K562 (cell line): ENCODE measurements around the gene THAP5. TPM values are rescaled to one million over a fixed set of nuclear protein-coding genes. Genes with fewer than 3 reads are reported as not detected.

Experiments
- ATAC-seq: fragments of 200-7000 bp; cut with Tn5 transposase; 3 replicates; pipeline ENCODE4 v1.9.1; 2020; ENCODE audit warnings: moderate library complexity
- BruUV-seq: library from RNA; stranded (reverse); fragments of 400-500 nt; replicated peaks from 2 replicates; lab custom pipeline; 2021; lab: Mats Ljungman, UMichigan
- CTCF ChIA-PET: fragments of 300-600 bp; formaldehyde crosslinking; extraction: SDS; loops from one replicate; lab custom pipeline; 2021; ENCODE audit warnings: low intra/inter-chr PET ratio; lab: Yijun Ruan, JAX
- POLR2A ChIA-PET: fragments of 300-600, 350-650 bp; sonication (Branson Sonifier 250); formaldehyde crosslinking; extraction: SDS; loops from one replicate; lab custom pipeline; 2021; ENCODE audit warnings: antibody characterized with exemption, inconsistent platforms; lab: Yijun Ruan, JAX
- DNase-seq, 4 experiments: peaks; one replicate each; pipeline versions ENCODE4 v3.0.0 to v3.0.0-alpha.2; 2011 to 2018; ENCODE audit warnings: low spot score in 3 of 4, mixed read lengths in 3 of 4; ENCODE audit errors: extremely low read depth in 1 of 4
- FAIRE-seq: peaks from 2 replicates; lab custom pipeline; 2011; peaks lifted over from hg19 to GRCh38; lab: Jason Lieb, UNC
- H2AFZ ChIP-seq: 2 replicates; pipeline ENCODE4 v1.6.0; 2011; ENCODE audit warnings: low read depth, low read length, control low read depth, inconsistent platforms
- H3K27ac ChIP-seq: fragments of 200-600 bp; 3 replicates; pipeline ENCODE4 v1.8.0; 2011; ENCODE audit warnings: low read depth, mild to moderate bottlenecking, control low read depth, inconsistent platforms, low read length, moderate library complexity, mixed read lengths; ENCODE audit errors: extremely low read depth
- H3K27me3 ChIP-seq, 2 experiments: fragments of 300-600 bp in 1 of 2; 2 replicates in 1 of 2; 3 replicates in 1 of 2; pipeline versions ENCODE4 v1.6.0 to v1.8.0; 2011; ENCODE audit warnings: inconsistent platforms in 2 of 2, low read length in 2 of 2, mild to moderate bottlenecking in 1 of 2, mixed read lengths in 1 of 2, moderate library complexity in 1 of 2; ENCODE audit not compliant: control insufficient read depth in 2 of 2, insufficient read depth in 2 of 2
- H3K36me3 ChIP-seq: fragments of 300-600 bp; 3 replicates; pipeline ENCODE4 v1.8.0; 2011; ENCODE audit warnings: mild to moderate bottlenecking, low read length, inconsistent platforms; ENCODE audit not compliant: control insufficient read depth, insufficient read depth
- H3K4me1 ChIP-seq, 2 experiments: fragments of 200-600 bp in 1 of 2; replicated peaks in 1 of 2; 2 replicates in 1 of 2; 3 replicates in 1 of 2; pipeline versions ENCODE4 v1.5.1 to v1.8.0; 2011; ENCODE audit warnings: inconsistent platforms in 2 of 2, low read length in 2 of 2, mild to moderate bottlenecking in 1 of 2, mixed read lengths in 1 of 2, moderate library complexity in 1 of 2; ENCODE audit not compliant: control insufficient read depth in 2 of 2, insufficient read depth in 2 of 2
- H3K4me2 ChIP-seq: 2 replicates; pipeline ENCODE4 v1.6.1; 2011; ENCODE audit warnings: low read length, control low read depth, inconsistent platforms, mixed read lengths; ENCODE audit not compliant: insufficient read depth
- H3K4me3 ChIP-seq: fragments of 200-600 bp; sonication (generic), shearing (Covaris generic); 2 replicates; pipeline ENCODE4 v1.5.1; 2016; ENCODE audit warnings: control low read depth, inconsistent platforms
- H3K79me2 ChIP-seq: fragments of 200-600 bp; 3 replicates; pipeline ENCODE4 v1.8.0; 2011; ENCODE audit warnings: low read length, inconsistent platforms; ENCODE audit not compliant: control insufficient read depth, insufficient read depth
- H3K9ac ChIP-seq, 2 experiments: 2 replicates each; pipeline versions ENCODE4 v1.6.0 to v1.6.1; 2011; ENCODE audit warnings: low read depth in 2 of 2, low read length in 2 of 2, control low read depth in 1 of 2, inconsistent platforms in 1 of 2, mild to moderate bottlenecking in 1 of 2, mixed read lengths in 1 of 2; ENCODE audit not compliant: insufficient read depth in 1 of 2
- H3K9me1 ChIP-seq: one replicate; pipeline ENCODE4 v1.6.0; 2011; ENCODE audit warnings: inconsistent platforms, mild to moderate bottlenecking, low read length, moderate library complexity; ENCODE audit not compliant: control insufficient read depth, insufficient read depth
- H3K9me3 ChIP-seq: replicated peaks from 2 replicates; pipeline ENCODE4 v1.5.1; 2011; ENCODE audit warnings: low read depth, low read length, inconsistent platforms; ENCODE audit not compliant: control insufficient read depth, insufficient read depth
- H4K20me1 ChIP-seq: replicated peaks from 2 replicates; pipeline ENCODE4 v1.6.1; 2011; ENCODE audit warnings: low read length, inconsistent platforms, mixed read lengths; ENCODE audit not compliant: control insufficient read depth, insufficient read depth
- DMBX1 ChIP-seq: fragments of 250-450 bp; sonication (Bioruptor Pico); IDR thresholded peaks from 2 replicates; pipeline ENCODE4 v1.8.0; 2022; ENCODE audit warnings: inconsistent platforms, mild to moderate bottlenecking, moderate library complexity, borderline replicate concordance
- GTF3C2 ChIP-seq: IDR thresholded peaks from 3 replicates; pipeline ENCODE4 v1.6.1; 2011; ENCODE audit warnings: borderline replicate concordance, mild to moderate bottlenecking, moderate library complexity; ENCODE audit not compliant: insufficient read length; ENCODE audit errors: extremely low read depth
- KDM1A ChIP-seq, 2 experiments: fragments of 450-650 bp; IDR thresholded peaks; 2 replicates each; pipeline ENCODE4 v1.6.1; 2016; ENCODE audit warnings: mild to moderate bottlenecking in 2 of 2
- MAFG ChIP-seq: fragments of 450-650 bp; conservative IDR thresholded peaks from 2 replicates; pipeline ENCODE4 v1.6.1; 2016; ENCODE audit warnings: missing genetic modification characterization, missing compliant biosample characterization
- MITF ChIP-seq: IDR thresholded peaks from 2 replicates; pipeline ENCODE4 v1.6.1; 2014; ENCODE audit warnings: antibody characterized with exemption
- MTA2 ChIP-seq: fragments of 450-650 bp; IDR thresholded peaks from 2 replicates; pipeline ENCODE4 v1.6.1; 2016; ENCODE audit warnings: low read depth
- NEUROD1 ChIP-seq: fragments of 150-350 bp; IDR thresholded peaks from 2 replicates; pipeline ENCODE4 v1.6.1; 2014; ENCODE audit warnings: borderline replicate concordance, low read length, low read depth; ENCODE audit not compliant: partially characterized antibody
- NR4A1 ChIP-seq, 2 experiments: fragments of 250-450 bp in 1 of 2; fragments of 450-650 bp in 1 of 2; sonication (Bioruptor Pico) in 1 of 2; IDR thresholded peaks; 2 replicates each; pipeline versions ENCODE4 v1.4.0 to v1.6.1; 2016 to 2020; ENCODE audit warnings: mild to moderate bottlenecking in 2 of 2, missing compliant biosample characterization in 1 of 2, missing genetic modification characterization in 1 of 2, moderate library complexity in 1 of 2
- SMARCA4 ChIP-seq: fragments of 450-650 bp; IDR thresholded peaks from 2 replicates; pipeline ENCODE4 v1.6.1; 2016
- TAL1 ChIP-seq: fragments of 450-650 bp; IDR thresholded peaks from 2 replicates; pipeline ENCODE4 v1.6.1; 2016; ENCODE audit warnings: mild to moderate bottlenecking
- ZBTB17 ChIP-seq: fragments of 450-650 bp; formaldehyde crosslinking; IDR thresholded peaks from 2 replicates; pipeline ENCODE4 v1.4.0; 2020; ENCODE audit warnings: mild to moderate bottlenecking
- ZNF436 ChIP-seq: fragments of 250-450, 450-650 bp; sonication (Bioruptor Pico); formaldehyde crosslinking; IDR thresholded peaks from 2 replicates; pipeline ENCODE4 v1.7.0; 2020; ENCODE audit warnings: mild to moderate bottlenecking
- ZNF76 ChIP-seq: fragments of 250-450 bp; sonication (Bioruptor Pico); IDR thresholded peaks from 2 replicates; pipeline ENCODE4 v1.4.0; 2020; ENCODE audit warnings: mild to moderate bottlenecking, moderate library complexity, borderline replicate concordance
- WGBS: fragments of 100-300 bp; shearing (Covaris generic); methylation state at CpG from one replicate; pipeline ENCODE4 v1.1.6; 2016; ENCODE audit warnings: low coverage, mixed read lengths; ENCODE audit not compliant: insufficient coverage; ENCODE audit errors: missing lambda C conversion rate; 5-methylcytosine and 5-hydroxymethylcytosine counted together
- in situ Hi-C: fragments of 300-500 bp; cut with MboI; formaldehyde crosslinking; loops from 4 replicates; pipeline ENCODE4 v1.15.0; 2018; ENCODE audit warnings: inconsistent platforms, mixed read lengths
- intact Hi-C: fragments of 100-400 bp; cut with micrococcal nuclease; formaldehyde crosslinking; loops from 2 replicates; pipeline ENCODE4 v1.14.2; 2022
- polyA plus RNA-seq, 8 experiments: library from polyadenylated mRNA; depleted of rRNA in 4 of 8; stranded (reverse) in 5 of 8; unstranded in 3 of 8; fragments of >200 nt; fragmentation: Nextera tagmentation in 2 of 8; fragmentation: Illumina TruSeq in 1 of 8; extraction: Ambion mirVana in 2 of 8; extraction: Trizol in 1 of 8; gene quantifications; 2 replicates each; pipeline versions ENCODE4 v1.2.1 to v1.2.3, GENCODE V29; 2011 to 2014; ENCODE audit warnings: inconsistent platforms in 1 of 8, missing spikeins in 1 of 8
- total RNA-seq, 7 experiments: library from RNA; depleted of rRNA in 6 of 7; stranded (reverse); fragments of >200 nt in 6 of 7; fragmentation: Illumina TruSeq in 2 of 7; extraction: Trizol in 2 of 7; gene quantifications; 2 replicates each; pipeline versions ENCODE4 v1.2.1 to v1.2.3, GENCODE V29; 2011 to 2021; ENCODE audit warnings: low replicate concordance in 1 of 7
- TF ChIP-seq, protein P1 (sequence below): fragments of 250-450 bp; sonication (Bioruptor Pico); IDR thresholded peaks from 2 replicates; pipeline ENCODE4 v1.8.0; 2022; ENCODE audit warnings: moderate library complexity, mild to moderate bottlenecking, inconsistent platforms
- TF ChIP-seq, protein P2 (sequence below): fragments of 450-650 bp; formaldehyde crosslinking; IDR thresholded peaks from 2 replicates; pipeline ENCODE4 v1.4.0; 2020; ENCODE audit warnings: mild to moderate bottlenecking

THAP5 gene
- total and polyA plus RNA-seq, 9 of the 15 experiments (the other 6 are each of a cell fraction or from before 2014, with no cell fraction given), result 16.5 to 58.1 (median 28.2) TPM

DNA sequence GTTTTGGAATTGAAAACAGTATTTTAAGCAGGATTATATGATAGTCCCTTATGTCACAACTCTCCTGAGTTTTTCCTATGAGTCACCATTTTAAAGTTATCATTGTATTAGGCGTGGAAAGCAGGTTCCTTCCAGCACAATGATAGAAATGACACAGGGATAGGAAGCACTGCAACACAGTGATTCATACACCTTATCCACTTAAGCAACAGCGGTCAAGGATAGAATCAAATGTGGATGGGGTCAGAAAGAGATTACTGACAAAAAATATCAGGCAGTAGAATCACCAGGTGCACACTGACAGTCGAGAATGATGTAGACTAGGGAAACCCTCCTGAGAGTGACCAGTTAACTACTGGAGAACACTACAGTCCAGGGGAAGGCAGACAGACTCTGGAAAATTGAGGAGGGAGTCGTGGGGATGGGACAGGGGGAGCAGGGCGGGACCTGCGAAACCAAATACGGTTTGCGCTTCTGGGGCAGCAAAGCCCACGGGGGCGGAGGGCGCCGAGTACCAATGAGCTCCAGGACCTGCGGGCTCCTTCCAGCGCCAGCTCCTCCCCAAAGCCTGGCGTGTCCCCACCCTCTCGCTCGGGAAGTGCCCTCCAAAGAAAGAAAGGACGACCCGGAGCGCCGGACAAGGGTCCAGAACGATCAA, 44.0 kb downstream of the THAP5 start:
- POLR2A ChIA-PET, result interaction anchor here (0.5 to 3.1 kb wide), 17 partner anchors 8 to 1518 kb away, joined by 3 to 19 read pairs (median 3); partner anchors contain the start of genes DNAJB9 and THAP5
- FAIRE-seq (peak; percentile 11), DNase-seq (peak; percentile 66 to 84 (median 82)), ATAC-seq (peak; percentile 73)
- Histone ChIP-seq H3K27ac (peak overlapping the region; percentile 84), H3K4me1 (peaks cover 11 to 24% of the 10 kb centered on the region in 2 experiments; a peak in 4 of 5 replicates), H3K9me3 (no peaks in the 10 kb centered on the region), H3K4me2 (peak overlapping the region; percentile 96), H3K36me3 (no peaks in the 10 kb centered on the region), H2AFZ (peak overlapping the region; percentile 89), H3K27me3 (no peaks in the 10 kb centered on the region), H3K79me2 (peaks cover 40% of the 10 kb centered on the region), H3K9me1 (no peaks in the 10 kb centered on the region), H4K20me1 (peaks cover 6% of the 10 kb centered on the region; the same call in 1 of the 2 replicates), H3K9ac (peak overlapping the region; percentile 74 to 89), H3K4me3 (peak overlapping the region; percentile 67)
- in situ Hi-C loops (no loop called here), intact Hi-C loops (no loop called here)
- TSS peak; percentile 72 for BruUV-seq
- WGBS, result under 1% methylated on average over 17 of the region's 22 CpGs
- CTCF ChIA-PET, result interaction anchor here (0.7 kb wide), 1 partner anchor 13 kb away, joined by 3 read pairs; no protein-coding TSS in a partner anchor
- TF ChIP-seq ZNF436 (CRISPR knock-in tag) (no peak), MTA2 (0 out of 2 replicates have a peak, but pooled peaks have one; percentile 49), NEUROD1 (no peak), MAFG (tag) (no peak), ZNF76 (CRISPR knock-in tag) (0 out of 2 replicates have a peak, but pooled peaks have one; percentile 71), TAL1 (peak; percentile 38; the same call in 1 of the 2 replicates), GTF3C2 (no peak), ZBTB17 (CRISPR knock-in tag) (peak; percentile 77; the same call in 1 of the 2 replicates), NR4A1 (CRISPR knock-in tag; IDR thresholded peaks at IDR 0.05) (no peak; the same call in none of the 2 replicates), NR4A1 (tag; IDR thresholded peaks at IDR 0.05) (no peak), DMBX1 (CRISPR knock-in tag) (peak; percentile 47; the same call in 1 of the 2 replicates), SMARCA4 (peak; percentile 76), MITF (no peak), KDM1A (IDR thresholded peaks at IDR 0.05) (peak; percentile 91 to 92)
- TF ChIP-seq, protein P1, sequence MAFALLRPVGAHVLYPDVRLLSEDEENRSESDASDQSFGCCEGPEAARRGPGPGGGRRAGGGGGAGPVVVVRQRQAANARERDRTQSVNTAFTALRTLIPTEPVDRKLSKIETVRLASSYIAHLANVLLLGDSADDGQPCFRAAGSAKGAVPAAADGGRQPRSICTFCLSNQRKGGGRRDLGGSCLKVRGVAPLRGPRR, result no peak
- TF ChIP-seq, protein P2, sequence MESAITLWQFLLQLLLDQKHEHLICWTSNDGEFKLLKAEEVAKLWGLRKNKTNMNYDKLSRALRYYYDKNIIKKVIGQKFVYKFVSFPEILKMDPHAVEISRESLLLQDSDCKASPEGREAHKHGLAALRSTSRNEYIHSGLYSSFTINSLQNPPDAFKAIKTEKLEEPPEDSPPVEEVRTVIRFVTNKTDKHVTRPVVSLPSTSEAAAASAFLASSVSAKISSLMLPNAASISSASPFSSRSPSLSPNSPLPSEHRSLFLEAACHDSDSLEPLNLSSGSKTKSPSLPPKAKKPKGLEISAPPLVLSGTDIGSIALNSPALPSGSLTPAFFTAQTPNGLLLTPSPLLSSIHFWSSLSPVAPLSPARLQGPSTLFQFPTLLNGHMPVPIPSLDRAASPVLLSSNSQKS (CRISPR knock-in tag), result 0 out of 2 replicates have a peak, but pooled peaks have one; percentile 34
